GM18520 (cell line): Measurements from ENCODE around the gene MAPT.

Experiments used
- ATAC-seq: cut with Tn5 transposase; IDR thresholded peaks from one replicate; pipeline ENCODE4 v1.9.1; 2021; ENCODE audit not compliant: unreplicated experiment

MAPT gene

GRCh38 chr17:46043606-46044005, 149.3 kb downstream of the MAPT start:
- ATAC-seq = no peak

GRCh38 chr17:46044286-46044928, 150.1 kb downstream of the MAPT start:
- ATAC-seq = no peak

- ATAC-seq = no peak
These were observed 150.6 kb downstream of the MAPT start for GRCh38 chr17:46044989-46045388.

GRCh38 chr17:46045639-46046038, 151.3 kb downstream of the MAPT start:
- no peak for ATAC-seq

GRCh38 chr17:46046957-46047356, 152.6 kb downstream of the MAPT start:
- no peak for ATAC-seq

GRCh38 chr17:46047398-46047797, 153.0 kb downstream of the MAPT start:
- no peak for ATAC-seq

- ATAC-seq = no peak
These were observed 153.5 kb downstream of the MAPT start for GRCh38 chr17:46047856-46048255.

GRCh38 chr17:46049656-46050055, 155.3 kb downstream of the MAPT start:
- no peak for ATAC-seq

- ATAC-seq = no peak
These were observed 159.7 kb downstream of the MAPT start for GRCh38 chr17:46053911-46054534.

GRCh38 chr17:46056800-46057304, 162.5 kb downstream of the MAPT start:
- ATAC-seq = no peak

- no peak for ATAC-seq
These were observed 163.0 kb downstream of the MAPT start for GRCh38 chr17:46057366-46057765.

- no peak for ATAC-seq
These were observed 165.1 kb downstream of the MAPT start for GRCh38 chr17:46059486-46059885.

- no peak for ATAC-seq
These were observed 166.1 kb downstream of the MAPT start for GRCh38 chr17:46060461-46060860.

- ATAC-seq = no peak
These were observed 167.1 kb downstream of the MAPT start for GRCh38 chr17:46061435-46061834.

GRCh38 chr17:46063241-46063640, 168.9 kb downstream of the MAPT start:
- ATAC-seq = no peak

- no peak for ATAC-seq
These were observed 170.1 kb downstream of the MAPT start for GRCh38 chr17:46064460-46064859.

GRCh38 chr17:46071796-46072195, 177.4 kb downstream of the MAPT start:
- no peak for ATAC-seq

- ATAC-seq = no peak
These were observed 178.6 kb downstream of the MAPT start for GRCh38 chr17:46072998-46073397.

- no peak for ATAC-seq
These were observed 180.2 kb downstream of the MAPT start for GRCh38 chr17:46074540-46074939.
